Pons (tissue), 1 donor: ENCODE data around the gene MYL6B.

Experiments used
- DNase-seq: peaks from one replicate; pipeline ENCODE4 v3.0.0-alpha.2; 2016; ENCODE audit warnings: low spot score

The MYL6B gene

GRCh38 chr12:56122637-56123036, 29.8 kb upstream of the MYL6B start:
- DNase-seq, result no peak

GRCh38 chr12:56124133-56124532, 28.3 kb upstream of the MYL6B start:
- DNase-seq, result no peak

GRCh38 chr12:56126732-56127239, 25.6 kb upstream of the MYL6B start:
- peak; percentile 52 for DNase-seq

GRCh38 chr12:56127485-56127887, 24.9 kb upstream of the MYL6B start:
- DNase-seq, result no peak

- peak; percentile 99 for DNase-seq
Observed at GRCh38 chr12:56127888-56128669, 24.3 kb upstream of the MYL6B start, which contains the start of gene ESYT1. Gene ESYT1, plus strand, starts transcription at chr12:56128267. Its CDS starts 53 bp downstream, at chr12:56128320.

GRCh38 chr12:56128670-56129205, 23.6 kb upstream of the MYL6B start:
- DNase-seq, result no peak

- no peak for DNase-seq
Observed at GRCh38 chr12:56129206-56129941, 23.0 kb upstream of the MYL6B start.

- no peak for DNase-seq
Observed at GRCh38 chr12:56129942-56130495, 22.4 kb upstream of the MYL6B start.

GRCh38 chr12:56130876-56131275, 21.5 kb upstream of the MYL6B start:
- no peak for DNase-seq

- no peak for DNase-seq
Observed at GRCh38 chr12:56134897-56135296, 17.5 kb upstream of the MYL6B start.

- no peak for DNase-seq
Observed at GRCh38 chr12:56137853-56138571, 14.4 kb upstream of the MYL6B start.

GRCh38 chr12:56141946-56142784, 10.2 kb upstream of the MYL6B start:
- no peak for DNase-seq

- no peak for DNase-seq
Observed at GRCh38 chr12:56143217-56143616, 9.2 kb upstream of the MYL6B start.

GRCh38 chr12:56143870-56144269, 8.5 kb upstream of the MYL6B start:
- no peak for DNase-seq

- no peak for DNase-seq
Observed at GRCh38 chr12:56145217-56145616, 7.2 kb upstream of the MYL6B start.

GRCh38 chr12:56146492-56147460, 5.6 kb upstream of the MYL6B start:
- no peak for DNase-seq

GRCh38 chr12:56150563-56150962, 1.8 kb upstream of the MYL6B start:
- DNase-seq, result no peak

GRCh38 chr12:56151672-56152131, 685 bp upstream of the MYL6B start:
- DNase-seq, result no peak
